WTC11 (cell line): ENCODE measurements around the gene SYPL1. TPM values are rescaled to one million over a fixed set of nuclear protein-coding genes. Genes with fewer than 3 reads are reported as not detected.

Source experiments
- ATAC-seq: fragments of 200-7000 bp; cut with Tn5 transposase; 2 replicates; pipeline ENCODE4 v1.10.0; 2021; ENCODE audit warnings: mild to moderate bottlenecking, moderate library complexity
- CTCF ChIA-PET: fragments of 300-600 bp; sonication (Branson Sonifier 250); formaldehyde crosslinking; loops from one replicate; lab custom pipeline; 2021; ENCODE audit warnings: antibody characterized with exemption; lab: Charles Lee
- POLR2A ChIA-PET: fragments of 350-600 bp; sonication (Branson Sonifier 250); formaldehyde crosslinking; loops from one replicate; lab custom pipeline; 2021; ENCODE audit warnings: antibody characterized with exemption; lab: Charles Lee
- DNase-seq: peaks from one replicate; pipeline ENCODE4 v3.0.0; 2021; ENCODE audit warnings: low spot score
- H3K27ac Mint-ChIP-seq: 2 replicates; pipeline ENCODE4 v1.8.0; 2021; ENCODE audit warnings: mixed read lengths
- H3K27me3 Mint-ChIP-seq: 2 replicates; pipeline ENCODE4 v1.8.0; 2021; ENCODE audit warnings: low read depth, mild to moderate bottlenecking, moderate library complexity, mixed read lengths
- H3K36me3 Mint-ChIP-seq: 2 replicates; pipeline ENCODE4 v1.8.0; 2021; ENCODE audit warnings: mixed read lengths
- H3K4me1 Mint-ChIP-seq: 2 replicates; pipeline ENCODE4 v1.8.0; 2022; ENCODE audit warnings: mixed read lengths
- H3K4me3 Mint-ChIP-seq: 2 replicates; pipeline ENCODE4 v1.8.0; 2021; ENCODE audit warnings: mild to moderate bottlenecking, moderate library complexity, mixed read lengths
- H3K9me3 Mint-ChIP-seq: 2 replicates; pipeline ENCODE4 v1.8.0; 2021; ENCODE audit warnings: mixed read lengths
- CDX4 ChIP-seq: fragments of 250-450 bp; sonication (Bioruptor Pico); IDR thresholded peaks from 2 replicates; pipeline ENCODE4 v1.9.0; 2021; ENCODE audit warnings: moderate library complexity, mild to moderate bottlenecking, inconsistent platforms, borderline replicate concordance
- CREB1 ChIP-seq: sonication (generic); formaldehyde crosslinking; IDR thresholded peaks from 2 replicates; pipeline ENCODE4 v1.8.0; 2023; ENCODE audit warnings: mild to moderate bottlenecking, missing genetic modification reagents
- ERG ChIP-seq: fragments of 250-450 bp; sonication (Bioruptor Pico); IDR thresholded peaks from 2 replicates; pipeline ENCODE4 v1.8.0; 2021; ENCODE audit warnings: mild to moderate bottlenecking
- FOXJ3 ChIP-seq: sonication (generic); formaldehyde crosslinking; IDR thresholded peaks from 2 replicates; pipeline ENCODE4 v1.9.0; 2021; ENCODE audit warnings: missing genetic modification reagents, mild to moderate bottlenecking, borderline replicate concordance
- GRHL2 ChIP-seq: fragments of 250-450 bp; sonication (Bioruptor Pico); IDR thresholded peaks from 2 replicates; pipeline ENCODE4 v1.8.0; 2022; ENCODE audit warnings: mild to moderate bottlenecking, moderate library complexity; ENCODE audit not compliant: insufficient replicate concordance, severe bottlenecking
- HMGA2 ChIP-seq: fragments of 250-450 bp; sonication (Bioruptor Pico); IDR thresholded peaks from 2 replicates; pipeline ENCODE4 v1.4.0; 2021; ENCODE audit warnings: mild to moderate bottlenecking, moderate library complexity
- JAZF1 ChIP-seq: fragments of 250-450 bp; sonication (Bioruptor Pico); IDR thresholded peaks from 2 replicates; pipeline ENCODE4 v1.9.0; 2021; ENCODE audit warnings: moderate library complexity, mild to moderate bottlenecking, inconsistent platforms
- MAX ChIP-seq: sonication (generic); formaldehyde crosslinking; IDR thresholded peaks from 2 replicates; pipeline ENCODE4 v1.8.0; 2022; ENCODE audit warnings: mild to moderate bottlenecking, missing genetic modification reagents
- NFE2L1 ChIP-seq: sonication (generic); formaldehyde crosslinking; IDR thresholded peaks from 2 replicates; pipeline ENCODE4 v1.8.1; 2023; ENCODE audit warnings: missing genetic modification reagents
- PREB ChIP-seq: sonication (generic); formaldehyde crosslinking; IDR thresholded peaks from 2 replicates; pipeline ENCODE4 v1.8.1; 2022; ENCODE audit warnings: mild to moderate bottlenecking, missing genetic modification reagents, moderate library complexity, borderline replicate concordance
- PRRX2 ChIP-seq: fragments of 250-450 bp; sonication (Bioruptor Pico); IDR thresholded peaks from 2 replicates; pipeline ENCODE4 v1.8.0; 2021; ENCODE audit warnings: mild to moderate bottlenecking
- ZBTB21 ChIP-seq: sonication (generic); formaldehyde crosslinking; IDR thresholded peaks from 2 replicates; pipeline ENCODE4 v1.8.1; 2023; ENCODE audit warnings: mild to moderate bottlenecking, missing genetic modification reagents, borderline replicate concordance
- ZBTB43 ChIP-seq: sonication (generic); formaldehyde crosslinking; IDR thresholded peaks from 2 replicates; pipeline ENCODE4 v1.8.1; 2023; ENCODE audit warnings: mild to moderate bottlenecking, missing genetic modification reagents
- ZNF423 ChIP-seq: fragments of 250-450 bp; sonication (Bioruptor Pico); IDR thresholded peaks from 2 replicates; pipeline ENCODE4 v2.1.2; 2022; ENCODE audit warnings: mild to moderate bottlenecking, moderate library complexity
- ZNF512 ChIP-seq: sonication (generic); formaldehyde crosslinking; IDR thresholded peaks from 2 replicates; pipeline ENCODE4 v1.8.1; 2022; ENCODE audit warnings: missing genetic modification reagents, borderline replicate concordance
- ZSCAN18 ChIP-seq: fragments of 250-450 bp; sonication (Bioruptor Pico); IDR thresholded peaks from 2 replicates; pipeline ENCODE4 v2.1.2; 2022; ENCODE audit warnings: mild to moderate bottlenecking, moderate library complexity
- total RNA-seq: library from RNA; stranded (reverse); gene quantifications from 3 replicates; pipeline ENCODE4 v1.2.3, GENCODE V29; 2021

Gene SYPL1
- total RNA-seq, 1 experiment from 2014 or later = 54.8 TPM

GRCh38 chr7:106065575-106066500 lies 46.3 kb downstream of the SYPL1 start:
- H3K4me1 Mint-ChIP-seq = peaks cover 17% of the 10 kb centered on the region
- no peak overlapping the region for H3K4me3 Mint-ChIP-seq
- POLR2A ChIA-PET = no interaction called here
- TF ChIP-seq JAZF1 (CRISPR knock-in tag) (no peak), ZNF423 (CRISPR knock-in tag) (no peak), FOXJ3 (no peak), ZBTB43 (CRISPR knock-in tag) (no peak), CDX4 (CRISPR knock-in tag) (no peak), ZSCAN18 (CRISPR knock-in tag) (no peak), HMGA2 (CRISPR knock-in tag) (no peak), NFE2L1 (CRISPR knock-in tag) (no peak), GRHL2 (CRISPR knock-in tag) (no peak), ZBTB21 (CRISPR knock-in tag) (no peak), ZNF512 (CRISPR knock-in tag) (no peak), MAX (CRISPR knock-in tag) (no peak), PREB (CRISPR knock-in tag) (no peak), CREB1 (CRISPR knock-in tag) (no peak)
- peaks cover 7% of the 10 kb centered on the region for H3K9me3 Mint-ChIP-seq
- peaks cover 6% of the 10 kb centered on the region; the same call in 1 of the 2 replicates for H3K36me3 Mint-ChIP-seq
- DNase-seq = no peak
- CTCF ChIA-PET = interaction anchor here (0.7 to 1.3 kb wide), 3 partner anchors 88 to 111 kb away, joined by 3 to 4 read pairs (median 3); no protein-coding TSS in a partner anchor
- ATAC-seq = peak; percentile 63
- no peaks in the 10 kb centered on the region; the same call in none of the 2 replicates for H3K27me3 Mint-ChIP-seq
- H3K27ac Mint-ChIP-seq = no peak overlapping the region

- no peak overlapping the region for H3K4me3 Mint-ChIP-seq
- peak; percentile 43 for ATAC-seq
- no peak for DNase-seq
- no peak overlapping the region for H3K27ac Mint-ChIP-seq
- no peaks in the 10 kb centered on the region; the same call in none of the 2 replicates for H3K27me3 Mint-ChIP-seq
- H3K4me1 Mint-ChIP-seq = peaks cover 17% of the 10 kb centered on the region
- H3K9me3 Mint-ChIP-seq = peaks cover 12% of the 10 kb centered on the region
- CTCF ChIA-PET = interaction anchor here (0.7 to 1.3 kb wide), 2 partner anchors 89 to 111 kb away, joined by 3 to 4 read pairs; no protein-coding TSS in a partner anchor
- no peak for TF ChIP-seq ERG
- TF ChIP-seq PRRX2 (CRISPR knock-in tag) = no peak
- TF ChIP-seq CDX4 (CRISPR knock-in tag) = no peak
- TF ChIP-seq, all 79 proteins: peak for 0
- POLR2A ChIA-PET = no interaction called here
- H3K36me3 Mint-ChIP-seq = peaks cover 6% of the 10 kb centered on the region
Measured at GRCh38 chr7:106064771-106065574, 47.1 kb downstream of the SYPL1 start.
